ENCODE data around the gene EPM2AIP1.
"Not testable (repeated sequence)": the region's sequence is repeated elsewhere in the genome, so short reads cannot be mapped to it uniquely, and the experiment has no call there.

Gene EPM2AIP1

DNA sequence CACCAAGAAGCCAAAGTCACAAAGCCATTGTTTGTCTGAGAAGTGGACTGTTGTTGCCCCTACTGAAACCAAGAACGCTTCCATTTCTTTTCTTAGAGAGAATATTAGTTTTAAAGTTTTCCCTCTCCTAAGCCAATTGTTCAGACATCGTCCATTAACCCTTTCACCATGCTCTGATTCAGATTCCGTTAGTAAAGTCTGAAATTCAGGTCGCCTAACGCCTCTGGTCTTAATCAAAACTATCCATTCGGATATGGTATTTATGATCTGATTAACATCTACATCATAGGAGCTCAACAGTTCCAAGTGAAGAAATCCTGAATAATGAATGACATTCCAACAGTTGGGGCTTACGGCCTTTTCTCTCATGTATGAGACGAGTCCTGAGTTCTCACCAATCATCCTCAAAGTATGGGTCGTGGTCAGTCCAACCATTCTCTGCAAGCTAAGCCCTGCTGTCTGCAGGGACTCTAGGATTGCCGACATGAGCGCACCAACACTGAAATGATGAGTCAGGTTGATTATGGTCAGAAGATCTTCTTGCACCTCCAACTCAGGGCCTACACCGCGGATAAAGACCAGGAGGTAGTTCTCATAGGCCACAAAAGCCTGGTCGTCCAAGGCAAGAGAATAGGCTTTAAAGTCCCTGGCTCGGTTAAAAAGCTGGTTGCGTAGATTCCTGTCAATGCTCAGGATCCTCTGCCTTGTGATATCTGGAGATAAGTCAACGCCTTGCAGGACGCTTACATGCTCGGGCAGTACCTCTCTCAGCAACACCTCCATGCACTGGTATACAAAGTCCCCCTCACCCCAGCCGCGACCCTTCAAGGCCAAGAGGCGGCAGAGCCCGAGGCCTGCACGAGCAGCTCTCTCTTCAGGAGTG lies 767 bp downstream of the EPM2AIP1 start:
- no peak for DNase-seq

DNA sequence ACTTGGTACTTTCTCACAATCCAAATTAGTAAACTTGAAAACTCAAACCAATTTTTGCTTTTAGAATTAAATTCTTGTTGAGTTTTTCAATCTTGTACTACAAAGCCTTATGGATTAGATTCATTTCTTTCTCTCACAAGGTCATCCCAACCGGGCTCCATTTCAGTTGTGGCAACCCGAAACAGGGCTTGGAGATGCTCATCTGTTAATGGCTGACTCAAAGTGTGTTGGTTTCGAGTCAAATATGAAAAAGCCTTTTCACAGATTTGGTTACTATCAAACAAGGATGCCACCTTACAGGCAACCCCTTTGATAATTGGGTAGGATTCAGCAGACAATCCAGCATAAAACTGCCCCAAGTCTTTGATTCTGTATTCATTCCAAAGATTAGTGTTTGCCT lies 1.8 kb downstream of the EPM2AIP1 start:
- DNase-seq: no peak

DNA sequence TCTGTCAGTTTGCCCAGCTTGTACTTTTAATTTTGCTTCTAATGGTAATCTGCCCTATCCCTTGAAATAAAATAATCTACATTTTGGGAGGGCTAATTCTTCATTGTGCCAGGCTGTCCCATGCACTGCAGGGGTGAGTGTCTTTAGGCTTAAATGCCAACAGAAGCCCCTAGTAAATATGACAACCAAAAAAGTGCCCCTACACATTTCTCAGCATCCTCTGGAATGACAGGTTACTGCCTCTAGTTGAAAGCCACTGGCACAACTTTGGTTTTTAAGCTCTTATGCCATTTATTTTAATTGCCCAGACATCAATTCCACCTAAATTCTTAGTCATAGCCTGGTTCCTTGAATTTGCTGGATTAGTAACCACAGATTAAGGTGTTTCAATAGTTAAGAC lies 3.4 kb downstream of the EPM2AIP1 start:
- DNase-seq: no peak

DNA sequence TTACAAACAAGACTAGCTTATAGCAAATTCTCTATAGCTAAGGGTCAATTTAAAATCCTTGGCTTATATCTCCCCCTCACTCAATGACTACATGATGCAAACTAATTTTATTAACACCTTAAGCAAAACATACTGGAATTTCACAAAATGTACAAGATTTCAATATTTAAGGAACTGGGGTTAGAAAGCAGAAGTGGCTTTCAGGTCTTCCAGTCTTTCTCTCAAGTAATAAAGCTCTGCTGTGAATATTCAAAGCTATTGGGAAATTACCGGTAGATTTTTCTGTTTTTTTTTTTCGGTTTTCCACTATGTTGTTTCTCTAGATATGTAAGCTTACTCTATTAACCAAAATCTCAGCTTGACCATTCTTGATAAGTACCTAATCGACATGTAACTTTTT lies 3.9 kb downstream of the EPM2AIP1 start:
- no peak for DNase-seq

DNA sequence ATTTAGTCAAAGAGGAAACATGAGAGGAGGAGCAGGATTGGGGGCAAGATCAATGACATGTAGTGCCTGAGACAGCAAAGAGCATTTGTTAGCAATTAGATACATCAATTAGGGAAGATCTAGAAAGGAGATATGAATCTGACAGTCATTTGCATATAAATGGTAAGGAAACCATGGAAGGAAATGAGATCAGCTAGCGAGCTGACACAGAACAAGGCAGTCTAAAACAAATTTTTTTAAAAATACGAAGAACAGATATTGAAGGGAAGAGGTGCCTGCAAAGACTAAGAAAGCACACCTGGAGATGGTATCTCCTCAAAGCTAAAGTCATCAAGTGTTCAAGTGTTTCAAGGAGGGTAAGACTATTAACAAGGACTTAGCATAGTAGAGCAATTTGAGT lies 4.6 kb downstream of the EPM2AIP1 start:
- no peak for DNase-seq

DNA sequence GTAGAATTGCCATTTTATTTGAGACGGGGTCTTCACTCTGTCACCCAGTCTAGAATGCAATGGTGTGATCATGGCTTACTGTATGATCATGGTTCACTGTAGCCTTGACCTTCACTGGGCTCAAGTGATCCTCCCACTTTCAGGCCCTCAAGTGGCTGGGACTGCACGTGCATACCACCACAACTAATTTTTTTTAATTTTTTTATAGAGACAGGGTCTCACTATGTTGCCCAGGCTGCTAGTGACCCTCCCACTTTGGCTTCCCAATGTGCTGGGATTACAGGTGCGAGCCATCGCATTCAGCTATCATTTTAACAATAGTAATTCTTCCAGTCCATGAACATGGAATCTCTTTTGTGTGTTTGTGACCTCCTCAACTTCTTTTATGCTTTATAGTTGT lies 11.9 kb downstream of the EPM2AIP1 start:
- no peak for DNase-seq

DNA sequence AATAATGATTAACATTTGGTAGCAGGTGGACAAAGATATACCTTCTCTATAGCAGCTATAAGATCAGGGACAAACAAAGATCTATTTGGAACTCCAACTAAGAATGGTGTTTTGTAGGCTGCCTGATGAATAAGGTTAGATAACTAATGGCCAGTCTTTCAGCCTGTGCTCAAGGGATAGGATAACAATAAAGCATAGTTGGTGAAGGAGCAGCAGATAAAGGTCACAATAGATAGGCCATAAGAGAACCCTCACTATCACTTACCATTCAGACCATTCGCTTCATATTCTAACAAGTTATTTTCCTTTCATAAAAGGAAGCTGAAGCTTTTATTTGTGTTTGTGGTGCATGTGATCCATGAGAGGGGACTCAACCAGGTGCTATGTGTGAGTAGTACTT lies 19.8 kb downstream of the EPM2AIP1 start:
- DNase-seq: no peak

DNA sequence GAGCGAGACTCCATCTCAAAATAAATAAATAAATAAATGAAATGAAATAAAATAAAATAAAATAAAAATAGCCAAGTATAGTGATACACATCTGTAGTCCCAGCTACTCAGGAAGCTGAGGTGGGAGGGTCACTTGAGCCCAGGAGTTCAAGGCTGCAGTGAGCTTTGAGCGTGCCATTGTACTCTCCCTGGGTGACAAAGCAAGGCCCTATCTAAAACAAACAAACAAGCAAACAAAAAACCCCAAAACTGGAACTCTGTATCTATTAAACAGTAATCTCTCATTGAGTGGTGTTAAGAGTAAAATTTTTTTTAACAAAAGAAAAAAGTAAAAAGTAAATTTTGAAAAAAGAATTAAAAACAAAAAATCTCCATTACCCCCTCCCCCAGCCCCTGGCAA lies 20.8 kb downstream of the EPM2AIP1 start:
- DNase-seq: no peak

DNA sequence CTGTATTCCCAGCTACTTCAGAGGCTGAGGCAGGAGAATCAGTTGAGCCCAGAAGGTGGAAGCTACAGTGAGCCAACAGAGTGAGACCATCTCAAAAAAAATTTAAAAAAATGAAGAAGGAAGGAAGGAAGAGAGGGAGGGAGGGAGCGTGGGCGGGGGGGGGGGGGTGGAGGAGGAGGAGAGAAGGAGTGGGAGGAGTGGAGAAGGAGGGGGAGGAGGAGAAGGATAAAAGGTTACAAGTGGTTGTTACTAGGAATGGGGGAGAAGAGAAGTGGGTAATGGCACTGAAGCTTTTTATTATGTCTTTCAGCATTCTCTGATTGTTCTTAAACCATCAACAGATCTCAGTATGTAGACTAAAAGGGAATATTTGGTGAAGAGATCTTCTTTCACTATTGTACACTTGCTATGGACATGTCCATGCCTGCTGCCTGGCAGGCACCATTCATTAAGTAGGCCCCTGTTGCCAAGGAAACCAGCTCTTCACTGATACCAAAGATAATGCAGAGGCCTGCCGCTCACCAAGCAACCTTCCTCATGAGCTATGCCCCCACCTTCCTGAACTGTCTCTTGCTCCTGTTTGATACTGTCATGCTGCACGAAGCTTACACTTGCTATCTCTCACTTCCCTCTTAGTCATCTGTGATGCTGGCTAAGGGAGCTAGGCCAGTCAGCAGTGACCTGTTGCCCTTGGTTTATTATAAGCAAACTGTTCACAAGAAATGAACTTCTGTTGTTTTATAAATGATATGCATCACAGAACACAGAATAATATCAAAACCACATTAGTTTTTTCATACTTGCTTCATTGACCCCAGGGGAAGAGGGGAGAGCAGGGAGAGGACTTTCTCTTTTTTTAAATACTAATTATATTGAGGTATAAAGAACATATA lies 23.1 kb downstream of the EPM2AIP1 start:
- peak; percentile 75 for DNase-seq

DNA sequence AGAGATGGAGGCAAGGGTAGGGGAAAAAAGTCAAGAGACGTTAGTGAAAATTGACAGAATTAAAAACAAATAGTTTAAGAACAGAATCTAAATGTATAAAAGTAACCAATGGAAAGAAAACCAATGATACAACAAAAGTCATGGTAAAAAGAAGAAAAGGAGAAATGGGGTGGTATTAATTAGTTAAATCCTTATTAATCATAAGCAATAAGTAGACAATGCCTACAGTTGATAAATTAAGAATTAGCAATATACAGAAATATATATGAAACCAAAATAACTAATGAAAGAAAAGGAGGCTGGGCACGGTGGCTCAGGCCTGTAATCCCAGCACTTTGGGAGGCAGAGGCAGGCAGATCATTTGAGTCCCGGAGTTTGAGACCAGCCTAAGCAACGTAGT lies 23.8 kb downstream of the EPM2AIP1 start:
- no peak for DNase-seq

DNA sequence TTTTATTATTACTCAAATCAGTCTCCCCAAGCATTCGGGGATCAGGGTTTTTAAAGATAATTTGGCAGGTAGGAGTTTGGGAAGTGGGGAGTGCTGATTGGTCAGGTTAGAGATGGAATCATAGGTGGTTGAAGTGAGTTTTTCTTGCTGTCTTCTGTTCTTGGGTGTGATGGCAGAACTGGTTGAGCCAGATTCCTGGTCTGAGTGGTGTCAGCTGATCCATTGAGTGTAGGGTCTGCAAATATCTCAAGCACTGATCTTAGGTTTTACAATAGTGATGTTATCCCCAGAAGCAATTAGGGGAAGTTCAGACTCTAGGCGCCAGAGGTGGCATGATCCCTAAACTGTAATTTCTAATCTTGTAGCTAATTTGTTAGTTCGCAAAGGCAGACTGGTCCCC lies 27.5 kb downstream of the EPM2AIP1 start:
- DNase-seq: no peak

DNA sequence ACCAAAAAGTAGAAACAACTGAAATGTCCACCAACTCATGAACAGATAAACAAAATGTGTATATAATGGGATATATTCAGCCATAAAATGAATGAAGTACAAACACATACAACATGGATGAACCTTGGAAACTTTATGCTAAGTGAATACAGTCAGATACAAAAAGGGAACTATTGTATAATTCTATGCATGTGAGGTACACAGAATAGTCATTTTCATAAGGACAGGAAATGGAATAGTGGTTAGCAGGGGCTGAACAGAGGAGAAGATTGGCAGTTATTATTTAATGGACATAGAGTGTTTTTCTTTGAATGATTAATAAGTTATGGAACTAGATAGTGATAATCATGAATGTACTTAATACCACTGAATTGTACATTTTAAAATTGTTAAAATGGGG lies 28.1 kb downstream of the EPM2AIP1 start:
- no peak for DNase-seq

DNA sequence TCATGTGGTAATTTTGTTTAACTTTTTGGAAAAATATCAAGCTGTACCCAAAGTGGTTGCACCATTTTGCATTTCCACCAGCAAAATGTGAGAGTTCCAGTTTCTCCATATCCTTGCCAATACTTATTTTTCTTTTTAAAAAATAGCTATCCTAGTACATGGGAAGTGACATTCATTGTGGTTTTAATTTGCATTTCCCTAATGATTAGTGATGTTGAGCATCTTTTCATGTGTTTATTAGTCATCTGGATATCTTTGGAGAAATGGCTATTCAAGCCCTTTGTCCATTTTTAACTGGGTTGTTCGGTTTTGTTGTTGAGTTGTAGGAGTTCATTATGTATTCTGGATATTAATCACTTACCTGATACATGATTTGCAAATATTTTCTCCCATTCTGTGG lies 28.6 kb downstream of the EPM2AIP1 start:
- no peak for DNase-seq

DNA sequence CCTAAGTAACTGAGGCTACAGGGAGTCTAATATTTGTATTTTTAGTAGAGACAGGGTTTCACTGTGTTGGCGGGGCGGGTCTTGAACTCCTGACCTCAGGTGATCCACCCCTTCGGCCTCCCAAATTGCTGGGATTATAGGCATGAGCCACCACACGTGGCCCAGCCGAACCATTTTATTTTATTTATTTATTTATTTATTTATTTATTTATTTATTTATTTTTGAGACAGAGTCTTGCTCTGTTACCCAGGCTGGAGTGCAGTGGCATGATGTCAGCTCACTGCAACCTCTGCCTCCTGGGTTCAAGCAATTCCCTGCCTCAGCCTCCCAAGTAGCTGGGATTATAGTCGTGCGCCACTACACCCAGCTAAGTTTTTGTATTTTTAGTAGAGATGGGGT lies 29.9 kb downstream of the EPM2AIP1 start:
- not testable (repeated sequence) for DNase-seq

DNA sequence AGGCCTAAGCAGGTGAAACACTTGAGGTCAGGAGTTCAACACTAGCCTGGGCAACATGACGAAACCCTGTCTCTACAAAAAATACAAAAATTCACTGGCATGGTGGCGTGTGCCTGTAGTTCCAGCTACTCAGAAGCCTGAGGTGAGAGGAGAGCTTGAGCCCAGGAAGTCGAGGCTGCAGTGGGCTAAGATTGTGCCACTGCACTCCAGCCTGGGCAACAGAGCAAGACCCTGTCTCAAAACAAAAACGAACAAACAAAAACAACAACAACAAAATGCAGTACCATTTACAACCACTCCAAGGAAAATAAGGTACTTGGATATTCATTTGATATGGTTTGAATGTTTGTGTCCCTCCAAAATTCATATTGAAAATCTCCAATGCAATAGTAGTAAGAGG lies 32.4 kb downstream of the EPM2AIP1 start:
- no peak for DNase-seq

DNA sequence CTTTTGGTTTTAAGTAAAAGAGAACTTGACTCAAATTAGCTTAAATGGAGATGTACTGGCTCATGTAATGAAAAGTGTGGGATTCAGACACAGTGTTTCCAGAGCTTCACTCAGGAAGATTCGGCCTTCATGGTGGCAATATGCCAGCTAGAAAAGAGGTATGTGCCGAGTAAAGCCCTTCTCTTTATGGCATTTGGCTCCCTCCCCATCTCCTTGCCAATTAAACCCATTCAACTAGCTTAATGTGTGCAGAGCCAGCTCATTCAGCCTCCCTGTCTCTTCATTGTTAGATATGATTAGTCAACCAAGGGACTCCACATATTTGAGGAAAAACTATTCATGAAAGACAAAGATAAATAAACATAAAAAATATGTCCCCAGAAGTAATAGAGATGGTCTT lies 33.1 kb downstream of the EPM2AIP1 start:
- DNase-seq: peak; percentile 2

DNA sequence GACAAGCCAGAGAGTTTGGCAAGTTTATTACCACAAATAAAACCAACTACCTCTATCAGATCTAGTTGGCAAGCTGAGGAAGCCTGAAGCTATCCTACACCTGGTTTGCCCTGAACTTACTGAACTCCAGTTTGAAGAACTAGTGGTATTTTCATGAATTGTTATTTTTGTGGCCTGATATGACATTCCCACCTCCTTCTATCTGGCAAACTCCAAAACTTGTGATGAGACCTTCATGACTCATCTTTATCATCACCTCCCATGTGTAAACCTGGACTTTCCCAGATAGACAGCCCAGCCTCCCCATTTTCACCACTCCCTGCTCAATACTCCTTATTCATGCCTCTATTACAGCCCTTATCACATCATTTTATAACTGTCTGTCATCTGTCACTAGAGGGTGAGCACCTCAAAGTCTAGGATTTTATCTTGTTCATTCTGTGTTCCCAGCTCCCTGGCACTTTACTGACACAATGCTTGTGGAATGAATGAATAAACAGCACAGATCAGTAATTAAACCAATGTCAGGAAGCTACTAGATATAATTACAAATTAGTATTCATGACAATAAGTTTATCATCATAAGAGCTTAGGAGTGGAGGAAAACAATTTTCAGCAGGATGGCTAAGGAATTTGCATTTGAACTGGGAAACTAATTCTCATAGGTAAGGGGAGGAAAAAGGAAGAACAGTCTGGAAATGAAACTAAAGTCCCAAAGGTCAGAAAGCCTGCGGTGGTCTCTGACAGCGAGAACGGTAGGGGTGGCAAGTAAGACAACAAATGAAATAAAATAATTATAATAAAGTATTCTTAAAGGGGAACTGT lies 34.9 kb downstream of the EPM2AIP1 start:
- no peak for DNase-seq

DNA sequence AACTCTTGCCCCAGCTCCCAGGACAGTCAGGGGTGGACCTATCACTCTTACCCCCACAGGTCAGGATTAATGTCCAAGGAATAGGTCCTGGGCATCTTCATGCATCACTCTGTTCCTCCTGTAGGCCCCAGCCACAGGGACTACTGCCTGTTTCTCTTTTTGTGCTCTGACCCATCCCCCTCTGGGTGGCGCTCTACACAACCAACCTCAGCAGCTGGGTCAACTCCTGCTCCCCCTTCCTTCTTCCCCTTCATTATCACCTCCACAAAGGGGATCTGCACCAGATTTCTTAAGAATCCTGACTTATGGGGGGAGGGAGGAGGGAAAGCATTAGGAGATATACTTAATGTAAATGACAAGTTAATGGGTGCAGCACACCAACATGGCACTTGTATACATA lies 35.9 kb downstream of the EPM2AIP1 start:
- DNase-seq: no peak

DNA sequence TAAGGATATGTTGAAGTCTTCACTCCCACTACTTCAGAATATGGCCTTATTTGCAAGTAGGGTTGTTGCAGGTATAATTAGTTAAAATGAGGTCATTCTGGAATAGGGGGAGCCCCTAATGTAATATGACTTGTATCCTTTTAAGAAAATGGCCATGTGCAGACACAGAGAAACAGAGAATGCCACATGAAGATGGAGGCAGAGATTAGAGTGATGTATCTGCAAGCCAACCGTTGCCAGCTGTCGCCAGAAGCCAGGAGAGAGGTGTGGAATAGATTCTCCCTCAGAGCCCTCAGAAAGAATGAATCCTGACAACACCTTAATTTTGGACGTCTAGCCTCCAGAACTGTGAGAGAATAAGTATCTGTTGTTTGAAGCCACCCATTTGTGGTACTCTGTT lies 36.8 kb downstream of the EPM2AIP1 start:
- DNase-seq: no peak

DNA sequence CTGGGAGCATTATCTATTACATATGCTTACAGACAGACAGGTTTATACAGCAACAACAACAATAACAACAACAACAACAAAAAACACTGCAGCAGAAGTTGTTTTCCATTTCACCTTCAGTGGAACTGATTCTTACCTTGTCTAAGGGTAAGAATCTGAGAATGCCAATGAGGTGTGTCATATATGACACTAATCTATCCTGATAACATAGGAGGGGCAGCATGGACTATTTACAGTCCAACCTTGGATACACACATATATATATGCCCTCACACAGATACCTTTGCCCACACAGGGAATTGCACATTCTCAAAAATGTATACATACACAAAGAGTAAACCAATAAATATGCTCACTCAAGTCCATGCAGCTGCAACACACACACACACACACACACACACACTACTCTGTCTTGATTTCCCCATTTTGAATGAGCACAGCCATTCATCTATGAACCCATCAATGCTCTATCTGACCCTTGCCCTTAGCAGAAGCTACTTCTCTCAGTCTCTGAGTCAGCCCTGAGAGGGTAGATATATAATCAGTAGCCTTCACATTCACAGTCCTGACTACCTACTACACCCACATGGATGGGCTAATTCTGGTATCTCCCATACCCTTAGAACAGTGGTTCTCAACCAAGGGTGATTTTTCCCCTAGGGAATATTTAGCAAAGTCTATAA lies 38.3 kb downstream of the EPM2AIP1 start:
- DNase-seq: no peak

DNA sequence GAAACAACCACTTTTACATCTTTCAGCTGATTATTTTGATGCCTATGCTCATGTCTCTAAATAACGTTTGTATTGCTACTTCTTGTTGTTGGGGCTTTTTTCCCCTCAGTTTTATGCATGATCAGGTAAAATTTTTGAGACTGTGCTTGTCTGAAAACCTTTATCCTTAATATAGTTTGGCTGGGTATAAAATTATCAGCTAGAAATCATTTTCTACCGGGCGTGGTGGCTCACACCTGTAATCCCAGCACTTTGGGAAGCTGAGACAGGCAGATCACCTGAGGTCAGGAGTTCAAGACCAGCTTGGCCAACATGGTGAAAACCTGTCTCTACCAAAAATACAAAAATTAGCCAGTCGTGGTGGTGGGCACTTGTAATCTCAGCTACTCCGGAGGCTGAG lies 45.1 kb downstream of the EPM2AIP1 start:
- not testable (repeated sequence) for DNase-seq

DNA sequence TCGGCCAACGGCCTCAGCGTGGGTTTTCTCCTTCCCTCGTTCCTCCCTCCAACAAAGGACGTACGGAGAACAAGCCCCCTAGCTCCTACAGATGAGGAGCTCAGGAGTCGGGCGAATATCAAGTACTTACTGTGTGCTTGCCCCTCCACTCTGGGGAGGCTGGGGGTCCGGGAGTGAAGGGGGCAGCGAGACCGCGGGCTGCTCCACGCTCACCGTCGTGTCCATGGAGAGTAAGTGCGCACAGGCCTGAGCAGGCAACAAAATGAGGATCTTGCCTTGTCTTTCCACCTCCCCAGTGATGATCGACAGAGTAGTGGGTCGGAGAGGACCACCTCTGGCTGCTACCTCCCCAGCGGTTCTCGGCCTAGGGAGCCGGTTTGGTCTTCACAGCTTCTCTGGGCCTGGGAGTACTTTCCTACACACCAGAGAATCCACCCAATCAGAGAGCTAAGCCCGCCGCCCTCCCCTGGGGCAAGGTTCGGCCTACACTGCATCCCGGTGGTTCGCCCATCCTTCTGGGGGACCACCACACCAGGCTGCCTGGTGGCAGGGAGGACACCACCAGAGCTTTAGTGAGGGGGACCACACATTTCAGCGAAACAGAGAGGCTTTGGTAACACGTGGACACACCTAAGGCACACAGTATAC lies 47.5 kb downstream of the EPM2AIP1 start:
- no peak for DNase-seq

Data from DMS 273 treated with DMSO at 0.1 percent for 48 hours (cell line).